HG03575 (cell line): ENCODE data around the gene TRAF1.

ENCODE experiments used
- ATAC-seq: cut with Tn5 transposase; IDR thresholded peaks from one replicate; pipeline ENCODE4 v1.9.1; 2021; ENCODE audit not compliant: unreplicated experiment, insufficient number of reproducible peaks, low FRiP score; ENCODE audit errors: extremely low read depth

The TRAF1 gene

DNA sequence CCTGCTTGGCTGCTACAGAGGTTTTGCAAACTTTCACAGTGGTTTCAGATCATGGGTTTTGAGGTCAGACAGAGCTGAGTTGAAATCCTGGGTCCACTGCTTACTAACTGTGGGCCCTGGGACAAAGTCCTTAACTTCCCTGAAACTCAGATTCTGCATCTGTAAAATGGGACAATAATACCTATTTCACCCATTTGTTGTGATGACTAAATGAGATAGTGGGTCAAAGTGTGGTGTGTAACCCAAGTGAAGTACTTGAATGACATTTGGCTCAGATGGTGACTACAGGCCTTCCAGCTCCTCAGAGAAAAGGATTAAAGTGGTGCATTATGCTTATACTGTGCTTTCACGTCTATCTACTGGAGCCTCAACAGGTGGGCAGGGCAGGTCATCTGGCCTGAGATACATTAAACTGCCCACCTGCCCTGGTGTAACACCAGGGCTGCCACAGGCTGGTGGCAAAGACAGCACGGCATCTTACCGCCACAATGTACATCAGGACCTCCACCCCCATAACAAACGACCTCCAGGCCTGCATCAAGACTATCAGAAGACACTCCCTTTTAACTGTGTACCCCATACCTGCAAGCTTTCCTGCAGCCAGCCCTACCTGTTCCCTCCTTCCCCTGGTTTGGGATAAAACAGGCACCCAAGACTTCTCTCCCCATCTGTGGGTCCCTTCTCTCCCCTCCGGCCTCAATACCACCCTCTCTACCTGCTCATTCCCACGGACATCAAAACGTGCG lies 846 bp upstream of the TRAF1 start:
- ATAC-seq = no peak

GRCh38 chr9:120925535-120926396 lies 830 bp downstream of the TRAF1 start:
- no peak for ATAC-seq

GRCh38 chr9:120924698-120925534 lies 1.7 kb downstream of the TRAF1 start:
- ATAC-seq = no peak

GRCh38 chr9:120923620-120924328 lies 2.8 kb downstream of the TRAF1 start:
- ATAC-seq = no peak

DNA sequence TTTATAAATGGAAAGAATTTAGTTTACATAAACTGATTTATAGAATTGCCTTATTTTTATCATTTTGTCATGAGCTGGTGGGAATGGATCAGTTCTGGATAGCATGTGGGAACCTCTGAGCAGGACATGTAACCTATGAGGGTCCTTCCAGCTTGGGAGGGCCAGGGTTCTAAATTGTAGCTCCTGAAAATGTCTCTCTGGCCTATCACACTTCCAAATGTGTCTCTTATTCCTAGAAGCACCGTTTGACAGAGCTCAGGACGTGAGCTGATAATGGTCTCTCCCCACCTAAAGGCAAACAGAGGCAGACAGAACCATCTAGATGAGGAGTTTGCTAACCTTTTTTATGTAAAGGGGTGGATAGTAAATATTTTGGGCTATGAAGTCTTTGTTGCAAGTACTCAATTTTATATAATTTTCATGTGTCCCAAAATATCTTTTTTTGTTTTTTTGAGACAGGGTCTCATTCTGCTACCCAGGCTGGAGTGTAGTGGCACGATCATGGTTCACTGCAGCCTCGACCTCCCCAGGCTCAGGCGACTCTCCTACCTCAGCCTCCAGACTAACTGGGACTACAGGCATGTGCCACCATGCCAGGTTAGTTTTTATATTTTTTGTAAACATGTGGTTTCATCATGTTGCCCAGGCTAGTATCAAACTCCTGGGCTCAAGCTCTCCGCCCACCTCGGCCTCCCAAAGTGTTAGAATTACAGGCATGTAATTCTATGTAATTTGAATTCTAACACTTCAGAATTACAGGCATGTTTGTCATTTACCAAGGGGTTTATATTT lies 4.0 kb downstream of the TRAF1 start:
- no peak for ATAC-seq

DNA sequence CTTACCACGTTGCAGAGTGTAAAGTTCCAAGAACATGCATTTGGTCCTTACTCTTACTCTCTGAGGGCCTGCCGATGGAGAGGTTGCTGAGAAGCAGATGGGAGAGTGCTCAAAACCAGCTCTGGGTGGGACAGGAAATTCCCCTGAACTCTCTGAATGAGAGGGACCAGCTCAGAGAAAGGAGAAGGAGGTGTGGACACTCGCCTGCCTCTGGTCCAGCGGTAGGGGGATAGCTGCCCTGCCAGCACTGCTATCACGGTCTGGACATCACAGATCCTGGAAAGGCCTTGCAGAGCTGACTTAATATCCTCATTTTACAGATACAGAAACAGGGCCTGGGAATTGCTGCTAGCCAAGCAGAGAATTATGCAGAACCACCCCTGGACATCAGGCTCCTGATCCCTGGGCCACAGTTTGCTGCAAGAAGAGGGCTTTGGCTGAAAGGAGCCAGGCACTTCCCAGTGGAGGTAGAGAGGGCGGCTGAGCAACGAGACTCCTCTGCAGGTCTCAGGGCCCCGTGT lies 4.9 kb downstream of the TRAF1 start:
- no peak for ATAC-seq

DNA sequence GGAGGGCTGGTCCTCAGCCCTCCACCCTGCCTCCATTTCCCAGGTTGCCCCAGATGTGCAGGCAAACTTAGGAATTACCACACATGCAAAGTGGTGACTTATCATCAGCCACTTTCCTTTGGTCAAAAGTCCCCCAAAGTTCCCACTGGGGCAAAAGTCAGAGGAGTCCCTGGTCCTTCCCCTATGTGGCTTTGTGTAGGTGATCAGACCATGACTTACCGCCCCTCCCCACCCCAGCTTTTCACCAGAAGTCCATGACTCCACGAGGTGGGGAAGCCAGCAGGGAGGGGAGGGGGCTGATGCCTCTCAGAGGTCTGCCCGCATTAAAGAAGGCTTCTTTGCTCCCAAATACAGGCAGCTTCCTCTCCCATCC lies 5.8 kb downstream of the TRAF1 start:
- ATAC-seq = no peak

DNA sequence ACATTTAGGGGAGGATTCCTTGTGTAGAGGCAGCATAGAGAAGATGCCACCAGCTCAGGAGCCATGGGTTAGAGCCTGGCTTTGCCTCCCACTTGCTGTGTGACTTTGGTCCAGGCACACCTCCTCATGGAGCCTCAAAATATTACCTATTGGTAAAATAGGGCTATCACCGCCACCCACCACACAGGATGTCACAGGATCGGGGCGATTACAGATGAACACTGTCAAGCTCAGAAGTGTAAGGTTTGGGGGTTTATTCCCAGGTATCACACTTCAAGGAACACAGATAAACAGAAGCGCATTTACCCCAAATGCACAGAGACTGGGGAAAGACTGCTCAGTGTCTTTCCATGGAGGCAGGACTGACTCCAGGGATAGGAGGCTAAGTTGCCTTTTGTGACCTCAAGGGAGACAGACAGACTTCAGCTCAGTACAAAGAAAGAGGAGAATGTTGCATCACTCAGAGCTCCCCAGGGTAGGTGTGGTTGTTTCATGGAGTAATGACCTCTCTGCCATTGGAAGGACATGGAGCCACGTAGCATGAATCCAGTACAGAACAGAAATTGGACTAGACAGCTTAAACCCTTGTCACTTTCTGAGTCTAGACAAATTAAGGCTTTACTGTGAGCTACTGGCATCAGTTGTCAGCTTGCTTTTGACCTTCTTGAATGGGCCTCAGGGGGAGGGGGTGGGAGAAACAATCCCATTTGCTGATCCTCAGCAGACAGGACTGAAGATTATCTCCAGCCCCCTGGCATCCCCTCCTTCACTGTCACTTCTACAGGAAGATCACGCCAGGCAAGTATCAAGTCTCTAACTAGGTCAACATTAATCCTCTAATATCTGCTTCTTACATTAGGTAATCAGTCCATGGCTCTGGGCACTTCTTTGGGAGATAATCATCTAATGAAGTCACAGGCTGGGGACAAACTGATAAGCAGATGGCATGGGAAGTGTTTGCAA lies 6.5 kb downstream of the TRAF1 start:
- ATAC-seq = no peak

DNA sequence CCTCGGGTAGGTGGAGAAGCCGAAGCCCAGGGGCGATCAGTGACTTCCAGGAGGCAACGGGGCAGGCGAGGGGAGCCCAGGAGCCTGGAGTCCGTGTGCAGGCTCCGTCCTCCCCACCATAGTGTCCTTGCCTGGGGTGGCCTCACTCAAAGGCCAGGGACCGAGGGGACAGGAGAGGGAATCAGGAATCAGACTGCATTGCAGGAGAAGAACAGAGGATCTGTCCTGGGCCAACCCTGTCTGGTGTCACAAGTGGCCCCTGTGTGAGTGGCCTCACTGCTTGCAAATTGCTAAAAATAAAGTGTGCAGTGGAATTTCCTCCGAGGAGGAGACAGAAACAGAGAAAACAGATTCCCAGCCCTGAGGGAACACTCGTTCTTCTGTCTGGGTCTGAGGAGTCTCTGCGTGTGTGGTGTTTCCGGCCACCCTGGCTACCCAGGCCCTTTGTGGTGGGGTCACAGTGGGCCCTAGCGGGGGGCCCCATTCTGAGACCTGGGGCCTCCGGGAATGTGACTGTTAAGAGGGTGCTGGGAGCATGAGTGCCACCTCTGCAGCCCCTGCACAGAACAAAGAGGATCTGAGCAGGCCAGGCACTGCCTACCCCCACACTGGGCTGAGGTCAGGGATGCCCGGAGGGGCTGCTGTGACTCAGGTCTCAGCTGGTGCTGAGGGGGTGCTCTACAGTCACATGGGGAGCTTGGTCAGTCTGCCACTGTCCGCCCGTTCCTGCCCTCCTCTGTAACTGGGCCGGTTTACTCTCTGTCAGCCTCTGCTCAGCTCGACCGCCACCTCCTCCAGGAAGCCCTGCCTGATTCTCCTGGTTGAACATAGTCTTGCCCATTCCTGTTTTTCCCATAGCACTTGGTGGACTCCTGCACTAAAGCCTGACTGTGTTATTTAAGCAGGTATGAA lies 7.4 kb downstream of the TRAF1 start:
- no peak for ATAC-seq

DNA sequence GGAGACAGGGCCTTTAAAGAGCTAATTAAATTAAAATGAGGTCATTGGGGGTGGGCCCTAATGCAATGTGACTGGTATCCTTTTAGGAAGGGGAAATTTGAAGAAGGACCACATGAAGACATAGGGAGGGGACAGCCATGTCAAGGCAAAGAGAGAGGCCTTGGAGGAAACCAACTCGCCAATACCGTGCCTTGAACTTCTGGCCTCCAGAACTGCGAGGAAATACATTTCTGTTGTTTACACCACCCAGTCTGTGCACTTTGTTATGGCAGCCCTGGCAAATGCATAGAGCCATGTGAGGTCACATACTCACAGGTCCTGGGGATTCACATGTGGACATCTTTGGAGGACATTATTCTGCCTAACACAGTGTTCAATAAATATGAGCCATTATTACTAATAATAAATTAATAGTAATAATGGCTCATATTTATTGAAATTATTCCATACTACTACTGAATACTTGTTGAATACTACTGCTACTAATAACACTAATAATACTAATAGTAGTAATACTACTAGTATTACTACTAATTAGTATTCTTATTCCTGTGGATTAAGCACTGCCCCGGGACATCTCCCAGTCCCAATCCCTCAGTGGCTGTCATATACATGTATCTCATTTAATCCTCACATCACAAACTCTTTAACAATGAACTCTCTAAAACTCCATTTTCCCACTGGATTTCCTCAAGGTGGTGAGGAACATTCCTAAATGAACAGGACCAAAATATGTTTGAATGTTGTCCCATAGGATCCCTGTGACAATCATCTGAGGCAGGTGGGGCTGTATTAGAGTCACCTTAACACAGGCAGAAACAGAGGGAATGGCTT lies 8.4 kb downstream of the TRAF1 start:
- ATAC-seq = no peak

DNA sequence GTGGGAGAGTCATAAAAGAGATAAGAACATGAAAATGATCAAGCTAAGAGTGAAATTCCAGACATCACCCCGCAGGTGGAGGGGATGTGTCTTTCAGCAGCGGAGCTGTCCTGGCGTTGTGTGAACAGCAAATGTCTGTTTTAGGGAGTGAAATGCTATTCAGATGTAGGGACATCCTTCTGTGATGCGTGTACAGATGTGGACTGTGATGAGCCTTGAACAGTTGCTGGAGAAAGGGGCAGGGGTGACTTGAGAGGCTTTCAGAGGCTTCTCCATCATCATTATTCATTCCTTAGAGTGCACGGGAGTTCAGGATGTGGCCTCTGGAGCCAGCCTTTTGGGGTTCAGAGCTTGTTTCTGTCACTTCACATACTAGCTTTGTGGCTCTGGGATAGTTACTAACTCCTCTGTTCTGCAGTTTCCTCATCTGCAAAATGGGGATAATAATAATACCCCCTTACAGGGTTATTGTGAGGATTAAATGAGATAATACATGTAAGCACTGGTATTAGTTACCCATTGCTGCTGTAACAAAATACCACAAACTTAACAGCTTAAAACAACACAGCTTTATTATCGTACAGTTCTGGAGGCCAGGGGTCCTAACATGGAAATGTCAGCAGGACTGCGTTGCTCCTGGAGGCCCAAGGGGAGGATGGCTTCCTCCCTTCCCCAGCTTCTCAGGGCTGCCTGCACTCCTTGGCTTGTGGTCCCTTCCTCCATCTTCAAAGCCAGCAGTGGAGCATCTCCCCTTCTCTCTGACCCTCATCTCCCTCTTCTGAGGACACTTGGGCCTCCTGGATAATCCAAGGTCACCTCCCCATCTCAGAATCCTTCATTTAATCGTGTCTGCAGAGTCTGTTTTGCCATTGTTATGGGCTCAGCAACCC lies 9.4 kb downstream of the TRAF1 start:
- no peak for ATAC-seq

GRCh38 chr9:120916588-120916987 lies 10.0 kb downstream of the TRAF1 start:
- ATAC-seq = no peak

DNA sequence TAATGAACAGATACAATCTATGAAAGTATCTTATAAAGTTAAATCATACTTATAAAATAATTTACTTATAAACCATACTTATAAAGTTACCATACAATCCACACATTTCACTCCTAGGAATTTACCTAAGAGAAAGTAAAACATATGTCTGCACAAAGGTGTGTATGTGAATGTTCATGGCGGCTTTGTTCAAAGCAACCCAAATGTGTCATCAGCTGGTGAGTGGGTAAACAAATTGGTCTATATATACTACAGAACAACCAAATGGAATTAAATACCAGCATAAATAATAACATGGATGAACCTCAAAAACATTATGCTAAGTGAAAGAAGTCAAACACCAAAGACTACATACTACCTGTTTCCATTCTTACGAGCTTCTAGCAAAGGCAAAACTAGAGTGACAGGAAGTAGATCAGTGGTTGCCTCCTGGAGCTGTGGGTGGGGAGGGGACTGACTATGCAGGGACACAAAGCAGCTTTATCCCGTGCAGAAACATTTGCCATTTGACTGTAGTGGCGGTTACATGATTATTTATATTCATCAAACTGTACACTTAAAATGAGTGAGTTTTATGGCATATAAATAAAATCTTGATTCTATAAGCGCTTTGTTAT lies 10.6 kb downstream of the TRAF1 start:
- no peak for ATAC-seq

- ATAC-seq = no peak
Measured at GRCh38 chr9:120914953-120915352, 11.6 kb downstream of the TRAF1 start.
